ENCODE results near the gene CA9. TPM values are rescaled to one million over a fixed set of nuclear protein-coding genes. Genes with fewer than 3 reads are reported as not detected.

Gene CA9
- total RNA-seq, 4 donors from 2014 or later, result 0.14 TPM; not detected in 3

- H3K9me3 ChIP-seq, result no peaks in the 10 kb centered on the region
- H3K36me3 ChIP-seq, result no peaks in the 10 kb centered on the region
- intact Hi-C loops (cut with DNase I; ENCODE audit: low total_unique reads), result no loop called here
- no peaks in the 10 kb centered on the region for H3K27me3 ChIP-seq
- no peak for DNase-seq
- H3K4me3 ChIP-seq, result no peak overlapping the region
- no peak overlapping the region for H3K27ac ChIP-seq
- no peaks in the 10 kb centered on the region for H3K4me1 ChIP-seq
- TF ChIP-seq POLR2A (IDR thresholded peaks at IDR 0.05) (no peak), CTCF (IDR thresholded peaks at IDR 0.05) (no peak)
These were observed 50.2 kb downstream of the CA9 start for GRCh38 chr9:35723908-35724307.

GRCh38 chr9:35725362-35725761 is 51.6 kb downstream of the CA9 start:
- H3K27ac ChIP-seq, result no peak overlapping the region
- no peaks in the 10 kb centered on the region for H3K36me3 ChIP-seq
- no peaks in the 10 kb centered on the region for H3K27me3 ChIP-seq
- H3K4me1 ChIP-seq, result no peaks in the 10 kb centered on the region
- no peaks in the 10 kb centered on the region for H3K9me3 ChIP-seq
- no peak overlapping the region for H3K4me3 ChIP-seq
- no peak for DNase-seq
- TF ChIP-seq POLR2A (IDR thresholded peaks at IDR 0.05) (no peak), CTCF (IDR thresholded peaks at IDR 0.05) (no peak)
- intact Hi-C loops (cut with DNase I; ENCODE audit: low total_unique reads), result loop anchor here (5.0 kb wide), 1 partner anchor 38 kb away; the partner anchor contains the start of gene TPM2

- no peaks in the 10 kb centered on the region for H3K36me3 ChIP-seq
- no peaks in the 10 kb centered on the region for H3K9me3 ChIP-seq
- H3K4me1 ChIP-seq, result no peaks in the 10 kb centered on the region
- intact Hi-C loops (cut with DNase I; ENCODE audit: low total_unique reads), result loop anchor here (5.0 kb wide), 1 partner anchor 40 kb away; the partner anchor contains the start of gene TPM2
- H3K27ac ChIP-seq, result peak overlapping the region; percentile 94 to 97
- no peaks in the 10 kb centered on the region for H3K27me3 ChIP-seq
- no peak for TF ChIP-seq POLR2A (IDR thresholded peaks at IDR 0.05)
- TF ChIP-seq CTCF (IDR thresholded peaks at IDR 0.05), result peak in 2 of 4 experiments; percentile 8 to 35
- peak in 1 of 2 donors; percentile 62 for DNase-seq
- peak overlapping the region in 1 of 2 donors; percentile 31 for H3K4me3 ChIP-seq
These were observed 53.2 kb downstream of the CA9 start for GRCh38 chr9:35726931-35727330.

- TF ChIP-seq CTCF (IDR thresholded peaks at IDR 0.05) (no peak), POLR2A (IDR thresholded peaks at IDR 0.05) (no peak)
- no peaks in the 10 kb centered on the region for H3K4me1 ChIP-seq
- intact Hi-C loops (cut with DNase I; ENCODE audit: low total_unique reads), result loop anchor here (5.0 kb wide), 1 partner anchor 40 kb away; the partner anchor contains the start of gene TPM2
- H3K9me3 ChIP-seq, result no peaks in the 10 kb centered on the region
- peak overlapping the region; percentile 31 to 84 for H3K4me3 ChIP-seq
- H3K36me3 ChIP-seq, result no peaks in the 10 kb centered on the region
- peak overlapping the region; percentile 94 to 97 for H3K27ac ChIP-seq
- no peaks in the 10 kb centered on the region for H3K27me3 ChIP-seq
- no peak for DNase-seq
These were observed 53.9 kb downstream of the CA9 start for GRCh38 chr9:35727676-35728040.

GRCh38 chr9:35728041-35728971 is 54.6 kb downstream of the CA9 start:
- peak; percentile 74 to 76 for TF ChIP-seq POLR2A (IDR thresholded peaks at IDR 0.05)
- TF ChIP-seq CTCF (IDR thresholded peaks at IDR 0.05), result peak in 1 of 4 experiments; percentile 1
- Histone ChIP-seq H3K36me3 (no peaks in the 10 kb centered on the region), H3K9me3 (no peaks in the 10 kb centered on the region), H3K27me3 (no peaks in the 10 kb centered on the region), H3K27ac (peak overlapping the region; percentile 94 to 97), H3K4me3 (peak overlapping the region; percentile 31 to 84), H3K4me1 (peaks cover 0 to 4% of the 10 kb centered on the region in 2 donors)
- intact Hi-C loops (cut with DNase I; ENCODE audit: low total_unique reads), result loop anchor here (5.0 kb wide), 1 partner anchor 41 kb away; the partner anchor contains the start of gene TPM2
- DNase-seq, result peak; percentile 83 to 92

All from uterus (tissue), 4 donors.